GM18505 (cell line): Measurements from ENCODE around the gene LITAFD.
"Not testable (repeated sequence)": the region's sequence is repeated elsewhere in the genome, so short reads cannot be mapped to it uniquely, and the experiment has no call there.

Source experiments
- ATAC-seq: cut with Tn5 transposase; IDR thresholded peaks from one replicate; pipeline ENCODE4 v1.9.1; 2021; ENCODE audit not compliant: unreplicated experiment
- POLR2A ChIP-seq: IDR thresholded peaks from 4 replicates; pipeline ENCODE4 v1.6.1; 2011; ENCODE audit warnings: borderline replicate concordance; ENCODE audit not compliant: insufficient read depth, insufficient read length; ENCODE audit errors: extremely low read depth

The LITAFD gene

DNA sequence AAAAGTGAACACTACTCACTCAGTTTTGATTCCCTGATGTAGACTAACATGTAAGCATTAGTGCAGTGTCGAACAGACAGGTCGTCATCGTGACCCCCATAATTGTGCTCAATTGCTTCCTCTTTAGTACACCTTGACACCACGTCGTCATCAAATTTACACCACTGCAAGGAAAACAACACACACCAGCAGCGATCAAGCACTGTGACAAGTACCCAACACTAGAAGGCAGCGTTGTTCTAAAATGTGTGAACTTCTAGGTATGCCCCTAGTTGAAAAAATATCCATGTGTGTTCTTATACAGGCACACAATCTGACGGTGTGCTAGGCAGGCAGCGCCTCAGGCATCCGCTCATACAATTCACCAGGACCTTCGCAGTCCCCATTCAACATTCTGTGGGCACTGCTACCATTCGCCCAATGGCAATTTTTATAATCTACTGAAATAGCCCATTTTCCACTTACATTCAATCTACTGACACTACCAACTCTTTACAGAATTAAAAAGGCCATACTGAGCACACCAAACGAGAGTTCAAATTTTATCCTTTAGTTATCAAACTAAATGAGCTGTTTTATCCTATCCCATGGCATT lies 23.1 kb downstream of the LITAFD start:
- ATAC-seq = no peak
- no peak for TF ChIP-seq POLR2A

DNA sequence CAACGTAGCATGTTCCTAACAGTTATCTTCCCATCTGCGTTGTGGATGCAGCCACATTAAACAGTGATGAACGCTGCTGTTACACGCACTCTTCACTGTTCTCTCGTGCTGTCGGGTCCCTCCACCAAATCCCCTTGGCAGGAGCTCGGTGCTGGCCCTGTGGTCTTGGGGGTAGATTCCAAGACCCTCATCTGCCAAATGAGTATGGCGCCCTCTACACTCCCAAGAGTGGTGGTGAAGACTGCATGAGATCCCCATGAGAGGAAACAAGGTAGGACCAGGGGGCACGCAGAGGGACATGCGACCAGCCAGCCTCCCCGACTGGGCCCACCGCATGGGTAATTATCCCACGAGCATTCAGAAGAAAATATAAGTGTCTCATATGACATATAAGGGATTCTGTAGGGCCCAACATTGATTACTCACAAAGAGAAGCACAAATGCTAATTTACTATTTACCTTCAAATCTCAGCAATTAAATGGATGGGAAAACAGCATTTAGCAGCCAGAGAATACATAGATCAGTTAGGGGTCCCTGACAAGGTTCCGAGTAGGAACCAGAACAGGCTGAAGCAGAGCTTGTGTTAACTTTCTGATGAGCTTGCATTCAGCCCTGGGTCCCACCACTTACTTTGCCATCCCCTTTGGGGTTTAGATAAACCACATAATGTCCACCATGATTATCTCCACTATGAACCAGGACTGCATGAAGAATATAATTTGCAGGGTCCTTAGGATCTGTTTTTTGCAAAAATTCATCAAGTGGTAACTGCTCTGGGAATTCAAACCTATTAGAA lies 23.8 kb downstream of the LITAFD start:
- ATAC-seq = no peak
- no peak for TF ChIP-seq POLR2A

DNA sequence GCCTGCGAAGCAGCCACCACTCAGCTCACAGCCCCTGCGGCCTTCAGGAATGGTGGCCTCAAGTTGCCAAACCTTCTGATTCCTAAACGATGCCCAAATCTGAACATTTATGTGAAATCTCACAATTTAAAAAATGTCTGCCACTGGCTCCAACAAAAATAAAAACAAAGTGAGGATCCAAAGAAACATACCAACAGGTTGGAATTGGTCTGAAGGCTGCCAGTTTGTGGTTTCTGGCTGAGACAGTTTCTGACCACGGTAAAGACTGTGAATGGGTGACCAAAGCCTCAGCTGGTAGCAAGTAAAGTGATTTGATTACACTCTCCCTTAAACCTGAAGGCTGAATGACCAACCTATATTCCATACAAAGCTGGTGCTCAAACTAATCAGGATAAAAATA lies 24.9 kb downstream of the LITAFD start:
- no peak for ATAC-seq
- TF ChIP-seq POLR2A = no peak

DNA sequence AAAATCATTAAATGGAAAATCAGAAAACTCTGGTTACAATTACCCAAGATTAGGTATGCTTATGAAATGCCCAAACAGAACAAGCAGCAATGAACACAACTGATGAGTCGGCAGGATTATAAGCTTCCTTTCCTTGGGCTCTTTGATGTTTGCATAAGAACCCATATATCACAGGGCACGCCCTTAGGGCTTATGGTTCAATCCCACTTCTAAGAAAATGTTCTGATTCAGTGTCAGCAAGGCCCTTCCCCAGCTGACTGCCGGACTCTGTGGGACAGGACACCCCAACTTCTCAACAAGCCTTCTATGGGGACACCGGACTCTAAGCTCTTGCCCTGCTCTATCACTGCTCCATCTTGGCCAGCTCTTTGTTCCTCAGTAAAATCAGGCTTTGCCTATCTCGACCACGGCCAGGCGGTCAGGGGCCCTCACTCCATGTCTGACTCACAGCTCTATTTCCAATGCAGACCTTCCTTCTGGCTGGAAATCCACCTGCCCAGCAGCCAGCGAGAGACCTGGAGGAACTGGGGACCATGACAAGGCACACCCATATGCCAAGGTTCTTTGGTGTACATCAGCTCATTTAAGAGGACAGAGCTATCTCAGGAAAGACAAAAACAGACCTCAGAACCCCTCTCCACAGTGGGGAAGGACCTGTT lies 26.8 kb downstream of the LITAFD start:
- no peak for TF ChIP-seq POLR2A
- ATAC-seq = no peak

DNA sequence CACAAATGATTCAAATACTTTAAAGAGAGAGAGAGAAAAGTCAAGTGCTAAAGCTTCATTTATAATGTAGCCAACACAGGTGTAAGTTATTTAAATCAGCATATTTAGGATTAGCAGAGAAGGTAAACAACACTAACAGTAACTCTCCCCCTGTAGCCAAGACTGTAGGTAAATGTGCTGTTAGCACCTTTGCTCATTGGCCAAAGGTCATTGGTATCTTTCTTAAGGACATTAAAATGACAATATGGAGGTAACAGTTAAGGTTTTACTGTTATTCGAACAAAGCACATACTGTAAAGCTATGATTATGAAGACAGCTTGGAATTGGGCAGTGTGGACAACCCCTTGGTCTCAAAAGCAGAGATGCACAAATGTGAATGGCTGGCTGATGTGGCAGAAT lies 28.7 kb downstream of the LITAFD start:
- TF ChIP-seq POLR2A = no peak
- no peak for ATAC-seq

DNA sequence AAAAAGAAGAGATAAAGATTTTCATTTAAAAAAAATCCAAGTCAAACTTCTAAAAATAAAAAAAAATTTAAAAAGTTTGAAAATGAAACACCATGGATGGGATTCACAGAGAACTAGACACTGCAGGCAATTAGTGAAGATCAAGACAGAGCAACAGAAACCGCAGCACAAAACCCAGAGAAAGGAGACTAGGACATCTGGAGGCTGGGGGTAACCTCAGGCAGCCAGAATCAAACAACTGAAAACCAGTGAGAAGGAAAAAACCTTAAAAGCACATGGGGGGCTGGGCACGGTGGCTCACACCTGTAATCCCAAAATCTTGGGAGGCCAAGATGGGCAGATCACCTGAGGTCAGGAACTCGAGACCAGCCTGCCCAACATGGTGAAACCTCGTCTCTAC lies 30.6 kb downstream of the LITAFD start:
- no peak for TF ChIP-seq POLR2A
- ATAC-seq = no peak

DNA sequence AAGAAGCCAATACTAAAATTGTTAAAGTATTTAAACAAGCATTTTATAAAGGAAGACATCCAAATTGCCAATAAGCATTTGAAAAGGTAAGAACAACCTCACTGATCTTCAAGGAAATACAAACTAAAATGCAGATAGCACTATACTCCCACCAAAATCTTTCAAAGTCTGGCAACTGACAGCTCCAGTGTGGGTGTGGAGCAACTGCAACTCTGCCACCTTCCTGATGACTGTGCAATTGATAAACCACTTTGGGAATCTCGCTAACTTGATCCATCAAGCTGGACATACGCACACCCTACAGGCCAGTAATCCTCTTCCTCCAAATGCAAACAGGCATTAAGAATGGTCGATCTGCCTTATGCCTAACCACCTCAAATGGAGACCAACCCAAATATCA lies 31.9 kb downstream of the LITAFD start:
- no peak for TF ChIP-seq POLR2A
- ATAC-seq = no peak

DNA sequence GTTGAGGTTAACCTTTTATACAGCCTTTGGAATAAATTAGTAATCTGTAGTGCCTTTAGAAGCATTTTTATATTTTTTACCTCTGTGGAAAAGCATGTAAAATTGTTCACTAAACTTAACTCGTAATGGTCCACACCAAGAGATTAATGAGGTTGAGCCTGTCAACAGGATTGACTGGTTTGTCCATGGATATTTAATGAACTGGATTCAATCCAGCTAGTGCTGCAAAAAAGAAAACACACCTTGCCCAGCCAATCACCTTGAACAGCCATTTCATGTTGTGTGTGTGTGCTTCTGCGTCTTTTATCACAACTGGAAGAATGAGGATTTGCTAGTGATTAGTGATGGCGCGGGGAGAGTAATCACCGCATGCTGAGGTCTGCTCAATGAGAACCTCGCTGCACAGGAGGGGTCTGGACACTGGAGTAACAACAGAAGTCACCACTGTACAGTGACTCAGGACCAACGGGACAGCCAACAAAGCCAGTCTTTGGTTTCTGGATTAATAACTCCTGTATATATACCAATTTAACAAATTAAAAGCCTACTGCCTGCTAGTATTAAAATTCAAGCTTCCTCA lies 33.7 kb downstream of the LITAFD start:
- TF ChIP-seq POLR2A = no peak
- no peak for ATAC-seq

DNA sequence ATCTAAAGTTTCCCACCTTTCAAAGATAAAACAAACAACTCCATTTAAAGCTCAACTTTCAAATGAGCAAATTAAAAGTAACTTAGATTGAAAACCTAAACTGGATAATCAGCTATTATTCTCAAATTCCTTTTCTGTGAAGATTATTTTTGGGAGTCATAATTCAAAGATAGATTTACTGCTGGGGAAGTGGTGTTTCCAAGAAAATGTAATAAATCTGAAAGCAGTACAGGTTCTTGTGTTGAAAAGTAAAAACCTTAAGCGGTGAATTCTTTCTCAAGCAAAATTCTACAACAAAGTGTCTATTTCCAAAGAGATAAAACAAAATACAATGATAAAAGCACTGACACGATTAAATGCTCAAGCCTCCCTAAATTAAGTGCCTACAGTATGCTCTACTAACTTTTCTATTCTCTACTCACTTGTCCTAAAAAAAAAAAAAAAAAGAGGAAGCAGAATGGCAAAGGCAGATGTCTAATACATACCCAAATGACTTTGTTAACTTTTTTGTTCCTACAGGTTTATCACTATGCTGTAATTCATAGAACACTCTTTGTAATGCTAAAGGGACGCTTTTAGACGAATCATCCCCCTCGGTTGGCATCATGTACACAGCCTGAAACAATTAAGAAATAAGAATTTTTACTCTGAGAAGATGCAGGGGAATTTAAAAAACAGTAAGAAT lies 34.5 kb downstream of the LITAFD start:
- ATAC-seq = no peak
- TF ChIP-seq POLR2A = no peak

DNA sequence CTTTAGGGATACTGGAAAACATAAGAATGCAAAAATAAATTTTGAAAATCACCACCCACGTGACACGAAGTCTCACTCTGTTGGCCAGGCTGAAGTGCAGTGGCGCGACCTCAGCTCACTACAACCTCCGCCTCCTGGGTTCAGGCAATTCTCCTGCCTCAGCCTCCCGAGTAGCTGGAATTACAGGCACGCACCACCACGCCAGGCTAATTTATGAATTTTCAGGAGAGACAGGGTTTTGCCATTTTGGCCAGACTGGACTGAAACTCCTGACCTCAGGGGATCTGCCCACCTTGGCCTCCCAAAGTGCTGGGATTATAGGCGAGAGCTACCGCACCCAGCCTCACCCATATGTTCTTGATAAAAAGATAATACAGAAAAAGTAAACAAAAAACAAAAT lies 35.2 kb downstream of the LITAFD start:
- not testable (repeated sequence) for ATAC-seq

DNA sequence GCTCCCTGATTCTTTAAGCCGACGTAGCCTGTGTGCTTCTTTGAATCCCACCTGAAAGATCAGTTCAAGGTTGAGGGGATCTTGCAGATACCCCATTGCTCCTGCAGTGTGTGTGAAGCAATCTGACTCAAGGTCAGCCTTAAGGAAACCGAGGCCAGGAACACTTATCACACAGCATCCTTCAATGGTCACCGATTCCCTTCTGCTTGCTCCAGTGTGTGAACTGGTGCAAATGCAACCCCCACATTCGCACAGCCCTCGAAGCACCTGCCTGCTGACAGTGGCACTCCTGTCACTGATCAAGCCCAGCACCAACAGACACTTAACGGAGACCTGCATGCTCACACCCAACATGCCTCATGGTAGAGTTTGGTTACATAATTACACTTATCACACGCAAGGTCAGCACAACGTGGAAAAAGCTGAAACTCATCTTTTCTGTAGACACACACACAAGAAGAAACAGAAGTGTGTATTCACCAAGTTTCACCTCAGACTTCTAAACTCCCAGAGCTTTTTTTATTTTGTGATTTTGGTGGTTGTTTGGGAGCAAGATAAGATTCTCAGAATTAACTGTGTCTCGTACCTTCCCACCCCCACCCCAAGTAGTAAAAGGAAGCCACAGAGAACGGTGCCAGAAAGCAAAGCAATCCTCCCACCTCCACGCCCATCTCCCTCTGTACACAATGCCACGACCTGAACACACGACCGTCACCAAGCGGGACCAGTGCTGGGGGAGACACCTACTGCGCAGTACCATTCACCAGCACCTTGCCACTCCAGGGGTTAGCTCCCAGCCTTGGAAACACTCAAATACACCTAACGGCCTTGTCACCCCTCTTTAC lies 37.2 kb downstream of the LITAFD start:
- no peak for ATAC-seq
- TF ChIP-seq POLR2A = no peak

DNA sequence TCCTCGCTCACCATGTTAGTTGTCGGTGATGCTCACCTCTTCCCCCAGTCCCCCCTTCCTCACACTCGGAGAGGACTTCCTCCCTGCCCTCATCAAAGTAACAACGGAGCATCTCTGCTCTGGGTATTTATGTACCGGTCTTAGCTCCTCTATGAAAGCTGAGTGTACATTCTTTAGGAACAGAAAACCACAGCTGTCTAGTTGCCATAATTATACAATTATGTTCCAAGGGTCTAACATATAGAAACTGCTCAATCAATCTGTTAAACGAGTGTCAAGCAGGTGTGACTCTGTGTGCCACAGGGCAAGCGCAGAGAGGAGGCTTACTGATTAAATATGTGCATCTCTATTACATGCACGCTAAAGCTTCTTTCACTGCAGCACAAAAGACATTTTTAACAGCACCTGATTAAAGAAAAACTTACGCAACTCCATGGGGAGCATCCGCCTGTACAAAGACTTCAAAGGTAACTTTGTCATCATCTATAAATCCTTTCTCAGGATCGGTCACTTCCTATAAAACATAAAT lies 37.8 kb downstream of the LITAFD start:
- TF ChIP-seq POLR2A = no peak
- no peak for ATAC-seq
